HG02870 (cell line): Measurements from ENCODE around the gene SPATA1.
A peak's percentile ranks its signal among the peaks of the same experiment; 100 is the strongest.
"Not testable (repeated sequence)": the region's sequence is repeated elsewhere in the genome, so short reads cannot be mapped to it uniquely, and the experiment has no call there.

Source experiments
- ATAC-seq: cut with Tn5 transposase; IDR thresholded peaks from one replicate; pipeline ENCODE4 v1.9.1; 2021; ENCODE audit warnings: mild to moderate bottlenecking, moderate library complexity; ENCODE audit not compliant: unreplicated experiment

Gene SPATA1

GRCh38 chr1:84584126-84584525 lies 77.9 kb downstream of the SPATA1 start:
- peak; percentile 49 for ATAC-seq

GRCh38 chr1:84585803-84586202 lies 79.6 kb downstream of the SPATA1 start:
- no peak for ATAC-seq

- no peak for ATAC-seq
Observed at GRCh38 chr1:84587099-84587498, 80.9 kb downstream of the SPATA1 start.

- not testable (repeated sequence) for ATAC-seq
Observed at GRCh38 chr1:84594959-84595358, 88.8 kb downstream of the SPATA1 start.

- no peak for ATAC-seq
Observed at GRCh38 chr1:84597011-84597410, 90.8 kb downstream of the SPATA1 start.

- ATAC-seq: peak; percentile 2
Observed at GRCh38 chr1:84598418-84598817, 92.2 kb downstream of the SPATA1 start.

GRCh38 chr1:84598846-84599741 lies 92.9 kb downstream of the SPATA1 start:
- peak; percentile 78 for ATAC-seq

GRCh38 chr1:84600796-84601195 lies 94.6 kb downstream of the SPATA1 start:
- ATAC-seq: no peak

GRCh38 chr1:84603223-84603622 lies 97.0 kb downstream of the SPATA1 start:
- no peak for ATAC-seq

- no peak for ATAC-seq
Observed at GRCh38 chr1:84603941-84604830, 98.0 kb downstream of the SPATA1 start.

GRCh38 chr1:84605157-84605556 lies 99.0 kb downstream of the SPATA1 start:
- ATAC-seq: no peak

- ATAC-seq: no peak
Observed at GRCh38 chr1:84606977-84607376, 100.8 kb downstream of the SPATA1 start.

- no peak for ATAC-seq
Observed at GRCh38 chr1:84611091-84611490, 104.9 kb downstream of the SPATA1 start.

- ATAC-seq: no peak
Observed at GRCh38 chr1:84611796-84612195, 105.6 kb downstream of the SPATA1 start.

GRCh38 chr1:84613026-84613425 lies 106.8 kb downstream of the SPATA1 start:
- no peak for ATAC-seq

GRCh38 chr1:84613887-84614286 lies 107.7 kb downstream of the SPATA1 start:
- no peak for ATAC-seq

GRCh38 chr1:84615790-84616189 lies 109.6 kb downstream of the SPATA1 start:
- ATAC-seq: no peak
